C1 segment of cervical spinal cord (tissue), 14 donors: Measurements from ENCODE around the gene DNM2.
A peak's percentile ranks its signal among the peaks of the same experiment; 100 is the strongest.
"Not testable (repeated sequence)": the region's sequence is repeated elsewhere in the genome, so short reads cannot be mapped to it uniquely, and the experiment has no call there.

Source experiments
- DNase-seq, 14 donors: peaks; one replicate each; lab custom pipeline; 2025; lab: John Stamatoyannopoulos, UW

Gene DNM2

GRCh38 chr19:10717356-10718204, at the start of gene DNM2:
Gene DNM2, plus strand, starts transcription at chr19:10718079. Its CDS starts 164 bp downstream, at chr19:10718243.
- DNase-seq, result peak; percentile 88 to 100 (median 99)

- DNase-seq, result peak in 1 of 14 donors; percentile 24
Measured at GRCh38 chr19:10669246-10669645, 48.6 kb upstream of the DNM2 start.

- DNase-seq, result peak in 1 of 14 donors; percentile 72
Measured at GRCh38 chr19:10670182-10670581, 47.7 kb upstream of the DNM2 start.

- peak in 1 of 14 donors; percentile 44 for DNase-seq
Measured at GRCh38 chr19:10670876-10671804, 46.7 kb upstream of the DNM2 start.

DNA sequence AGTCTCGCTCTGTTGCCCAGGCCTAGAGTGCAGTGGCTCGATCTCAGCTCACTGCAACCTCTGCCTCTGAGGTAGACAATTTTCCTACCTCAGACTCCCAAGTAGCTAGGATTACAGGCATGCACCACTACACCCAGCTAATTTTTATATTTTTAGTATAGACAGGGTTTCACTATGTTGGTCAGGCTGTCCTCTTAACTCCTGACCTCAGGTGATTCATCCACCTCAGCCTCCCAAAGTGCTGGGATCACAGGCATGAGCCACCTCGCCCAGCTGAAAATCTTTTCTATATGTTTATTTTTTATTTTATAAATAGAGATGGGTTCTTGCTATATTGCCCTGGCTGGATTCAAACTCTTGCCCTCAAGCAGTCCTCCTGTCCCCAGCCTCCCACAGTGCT, 46.0 kb upstream of the DNM2 start:
- DNase-seq, result not testable (repeated sequence)

DNA sequence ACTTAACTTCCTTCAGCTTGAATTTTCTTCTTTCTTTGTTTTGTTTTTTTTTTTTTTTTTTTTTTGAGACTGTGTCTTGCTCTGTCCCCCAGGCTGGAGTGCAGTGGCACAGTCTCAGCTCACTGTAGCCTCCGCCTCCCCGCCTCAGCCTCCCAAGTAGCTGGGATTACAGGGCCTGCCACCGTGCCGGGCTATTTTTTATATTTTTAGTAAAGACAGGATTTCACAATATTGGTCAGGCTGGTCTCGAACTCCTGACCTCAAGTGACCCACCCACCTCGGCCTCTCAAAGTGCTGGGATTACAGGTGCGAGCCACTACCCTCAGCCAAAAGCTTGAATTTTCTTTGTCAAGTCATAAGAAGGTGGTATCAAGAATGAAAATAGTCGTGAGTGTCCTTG, 42.7 kb upstream of the DNM2 start:
- not testable (repeated sequence) for DNase-seq

GRCh38 chr19:10677751-10678150, 40.1 kb upstream of the DNM2 start:
- peak in 1 of 14 donors; percentile 57 for DNase-seq

DNA sequence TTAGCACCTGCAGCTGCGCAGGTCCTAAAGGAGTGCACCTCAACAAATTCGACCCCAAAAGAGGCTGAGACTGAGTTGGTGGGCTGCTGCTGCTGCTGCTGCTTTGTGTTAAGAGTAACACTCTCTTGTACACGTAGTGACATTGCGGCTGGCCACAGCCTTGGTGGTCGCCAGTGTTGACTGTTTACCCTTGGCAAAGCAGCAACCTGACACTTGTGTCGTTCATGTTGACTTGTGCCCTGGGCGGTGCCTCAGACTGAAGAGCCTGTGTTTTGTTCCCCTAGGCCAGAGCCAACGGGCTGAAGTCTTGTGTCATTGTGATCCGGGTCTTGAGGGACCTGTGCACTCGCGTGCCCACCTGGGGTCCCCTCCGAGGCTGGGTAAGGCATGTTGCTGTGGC, 39.1 kb upstream of the DNM2 start:
- DNase-seq, result no peak

- no peak for DNase-seq
Measured at GRCh38 chr19:10679743-10680142, 38.1 kb upstream of the DNM2 start.

DNA sequence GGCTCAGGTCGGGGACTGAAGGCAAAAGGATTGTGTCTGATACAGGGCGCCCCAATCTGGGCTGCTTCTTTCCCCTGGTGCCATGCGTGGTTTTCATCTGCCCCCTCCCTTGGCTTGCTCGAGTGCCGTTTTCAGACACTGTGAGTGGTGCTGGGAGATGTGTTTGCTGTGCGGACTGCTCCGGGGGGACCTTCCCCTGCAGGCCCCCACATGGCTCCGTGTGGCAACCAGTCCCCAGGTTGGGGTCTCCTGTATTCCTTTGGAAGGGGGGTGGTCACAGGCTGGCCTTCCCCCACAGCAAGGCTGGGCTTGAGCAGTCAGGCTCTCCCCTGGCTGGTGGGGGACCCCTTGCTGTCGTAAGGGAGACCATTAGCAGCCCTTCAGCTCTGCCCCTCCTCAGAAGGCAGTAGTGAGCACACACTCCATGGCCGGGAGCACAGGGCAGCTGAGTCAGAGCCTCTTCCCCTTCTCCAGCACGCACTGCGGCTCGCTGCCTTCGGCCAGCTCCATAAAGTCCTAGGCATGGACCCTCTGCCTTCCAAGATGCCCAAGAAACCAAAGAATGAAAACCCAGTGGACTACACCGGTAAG, 37.2 kb upstream of the DNM2 start:
- DNase-seq, result no peak

DNA sequence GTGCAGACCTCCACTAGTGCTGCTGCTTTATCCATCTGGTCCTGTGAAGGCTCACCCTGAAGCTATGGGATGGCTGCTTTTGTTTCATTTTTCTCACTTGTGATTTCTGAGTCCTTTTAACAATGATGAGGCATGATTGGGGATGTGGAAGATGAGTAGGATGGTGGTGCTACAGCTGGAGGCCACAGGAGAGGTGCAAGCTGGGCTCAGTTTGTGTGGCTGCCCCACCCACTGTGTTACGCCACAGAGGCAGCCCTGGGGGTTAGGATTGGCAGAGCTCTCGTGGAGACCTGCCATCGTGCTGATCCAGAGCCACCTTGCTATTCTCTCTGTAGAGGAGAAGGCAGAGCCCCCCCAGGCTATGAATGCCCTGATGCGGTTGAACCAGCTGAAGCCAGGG, 36.2 kb upstream of the DNM2 start:
- DNase-seq, result no peak

DNA sequence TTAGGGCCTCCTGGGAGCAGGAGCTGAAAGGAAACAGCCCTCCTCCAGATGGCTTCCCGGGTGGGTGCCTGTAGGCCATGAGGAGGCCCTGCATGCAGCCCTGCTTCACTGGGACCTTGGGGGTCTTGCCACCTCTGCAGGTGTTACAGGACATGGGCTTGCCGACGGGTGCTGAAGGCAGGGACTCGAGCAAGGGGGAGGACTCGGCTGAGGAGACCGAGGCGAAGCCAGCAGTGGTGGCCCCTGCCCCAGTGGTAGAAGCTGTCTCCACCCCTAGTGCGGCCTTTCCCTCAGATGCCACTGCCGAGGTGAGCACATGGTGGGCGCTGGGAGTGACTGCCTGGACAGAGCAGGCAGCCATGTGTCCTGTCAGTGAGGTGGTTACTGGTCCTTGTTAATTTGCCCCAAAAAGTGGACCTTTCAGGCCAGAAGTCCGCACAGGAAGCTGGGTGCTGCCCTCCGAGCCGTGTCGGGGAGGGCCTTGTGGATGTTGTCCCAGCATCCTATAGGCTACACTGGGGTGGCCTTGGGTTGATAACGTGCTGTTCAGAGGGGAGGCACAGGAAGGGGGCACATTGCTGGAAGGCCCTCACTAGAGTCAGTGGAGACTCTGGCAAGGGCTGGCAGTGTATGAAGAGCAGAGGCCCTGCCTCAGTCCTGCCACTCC, 35.3 kb upstream of the DNM2 start:
- DNase-seq, result no peak

GRCh38 chr19:10683064-10683426, 34.8 kb upstream of the DNM2 start:
- no peak for DNase-seq

DNA sequence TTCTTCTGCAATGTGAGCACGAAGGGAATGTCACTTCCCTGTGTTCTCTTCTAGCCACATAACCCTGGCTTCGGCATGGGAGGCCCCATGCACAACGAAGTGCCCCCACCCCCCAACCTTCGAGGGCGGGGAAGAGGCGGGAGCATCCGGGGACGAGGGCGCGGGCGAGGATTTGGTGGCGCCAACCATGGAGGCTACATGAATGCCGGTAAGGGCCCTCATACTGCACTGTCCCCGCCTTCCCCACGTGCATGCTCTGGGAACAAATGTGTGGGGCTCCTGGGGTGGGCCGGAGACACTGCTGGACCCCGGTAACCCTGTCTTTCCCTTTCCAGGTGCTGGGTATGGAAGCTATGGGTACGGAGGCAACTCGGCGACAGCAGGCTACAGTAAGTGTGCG, 34.3 kb upstream of the DNM2 start:
- no peak for DNase-seq

DNA sequence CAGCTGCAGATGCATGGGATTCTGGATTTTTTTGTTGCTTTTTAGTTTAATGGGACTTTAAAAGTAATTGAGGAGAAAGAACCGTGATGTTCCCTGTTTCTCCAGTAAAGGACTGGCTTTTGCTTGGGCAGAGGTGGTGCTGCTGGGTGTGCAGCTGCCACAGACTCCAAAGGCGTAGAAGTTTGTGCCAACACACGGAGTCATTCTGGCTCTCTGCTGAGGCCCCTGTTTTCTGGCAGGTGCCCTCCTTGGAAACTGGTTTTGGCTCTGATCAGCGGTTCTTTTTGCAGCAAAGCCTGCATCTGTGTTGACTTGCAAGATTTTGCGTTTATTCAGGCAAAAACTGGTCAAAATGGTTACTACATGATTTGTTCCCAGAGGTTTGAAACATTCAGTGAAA, 32.7 kb upstream of the DNM2 start:
- peak in 6 of 14 donors; percentile 5 to 70 (median 28) for DNase-seq

GRCh38 chr19:10686193-10686592, 31.7 kb upstream of the DNM2 start:
- peak in 1 of 14 donors; percentile 31 for DNase-seq

- DNase-seq, result peak in 12 of 14 donors; percentile 35 to 88 (median 59)
Measured at GRCh38 chr19:10686661-10687517, 31.0 kb upstream of the DNM2 start.

DNA sequence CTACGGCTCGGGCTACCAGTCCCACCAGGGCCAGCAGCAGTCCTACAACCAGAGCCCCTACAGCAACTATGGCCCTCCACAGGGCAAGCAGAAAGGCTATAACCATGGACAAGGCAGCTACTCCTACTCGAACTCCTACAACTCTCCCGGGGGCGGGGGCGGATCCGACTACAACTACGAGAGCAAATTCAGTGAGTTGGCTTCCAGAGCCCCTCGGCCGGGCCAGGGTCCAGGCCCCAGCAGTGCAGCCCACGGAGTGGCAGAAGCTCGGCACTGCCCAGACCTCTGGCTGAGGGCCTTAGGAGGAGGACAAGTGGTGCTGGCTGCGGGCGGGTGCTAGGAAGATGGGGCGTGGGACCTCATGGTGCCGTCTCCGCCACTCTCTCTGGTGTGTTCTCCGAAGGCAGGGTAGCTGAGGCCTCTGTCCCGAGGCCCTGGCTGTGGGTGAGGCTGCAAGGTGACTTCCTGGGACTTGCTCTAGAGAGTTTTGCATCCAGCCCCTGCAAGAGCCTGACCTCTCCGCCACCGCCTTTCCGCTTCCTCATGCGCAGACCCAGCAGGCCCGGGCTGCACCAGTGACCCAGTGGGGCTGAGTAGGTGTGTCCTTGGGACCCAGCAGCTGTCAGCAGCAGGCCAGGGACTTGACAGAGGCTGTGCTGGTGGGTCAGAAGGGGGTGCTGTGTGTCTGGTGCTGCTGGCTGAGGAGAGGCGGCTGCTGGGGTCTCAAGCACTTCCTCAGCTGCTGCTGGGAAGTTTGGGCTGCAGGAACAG, 30.2 kb upstream of the DNM2 start:
- peak in 2 of 14 donors; percentile 12 to 28 for DNase-seq

GRCh38 chr19:10688545-10689280, 29.2 kb upstream of the DNM2 start:
- no peak for DNase-seq
